GM12878 (cell line): ENCODE measurements around the gene TXLNB. TPM values are rescaled to one million over a fixed set of nuclear protein-coding genes. Genes with fewer than 3 reads are reported as not detected.

Experiments used
- CEBPZ ChIP-seq: fragments of 150-350 bp; IDR thresholded peaks from 2 replicates; pipeline ENCODE4 v1.6.1; 2016; ENCODE audit warnings: low read depth, low read length
- ZBTB11 ChIP-seq: fragments of 450-650 bp; formaldehyde crosslinking; IDR thresholded peaks from 2 replicates; pipeline ENCODE4 v1.5.0; 2022; ENCODE audit warnings: mild to moderate bottlenecking, missing genetic modification characterization
- ZNF687 ChIP-seq: fragments of 450-650 bp; IDR thresholded peaks from 2 replicates; pipeline ENCODE4 v1.6.1; 2017; ENCODE audit warnings: mild to moderate bottlenecking, moderate library complexity
- polyA plus RNA-seq, 11 experiments: library from polyadenylated mRNA; depleted of rRNA in 4 of 11; unstranded in 6 of 11; stranded (reverse) in 5 of 11; fragments of >200 nt; fragmentation: Nextera tagmentation in 4 of 11; fragmentation: Illumina TruSeq in 1 of 11; extraction: Ambion mirVana in 4 of 11; extraction: Trizol in 1 of 11; gene quantifications; 1 replicate in 1 of 11; 2 replicates in 10 of 11; pipeline versions ENCODE4 v1.2.1 to v1.2.3, GENCODE V29; 2011 to 2016; ENCODE audit warnings: inconsistent platforms in 2 of 11, missing spikeins in 2 of 11, low read depth in 1 of 11
- total RNA-seq, 4 experiments: library from RNA; depleted of rRNA in 3 of 4; stranded (reverse); fragments of >200 nt in 3 of 4; fragmentation: Illumina TruSeq in 1 of 4; extraction: Trizol in 1 of 4; gene quantifications; 2 replicates each; pipeline versions ENCODE4 v1.2.1 to v1.2.3, GENCODE V29; 2013 to 2021

Gene TXLNB
- total and polyA plus RNA-seq, 10 of the 15 experiments (the other 5 are each of a cell fraction or from before 2014, with no cell fraction given): 0.07 to 1.3 (median 0.22) TPM; not detected in 1

GRCh38 chr6:139291813-139292619 lies at the start of gene TXLNB (continued):
- TF ChIP-seq ZNF687 (0 out of 2 replicates have a peak, but pooled peaks have one; percentile 24), CEBPZ (no peak), ZBTB11 (CRISPR knock-in tag) (no peak)
